GM21576 (cell line): ENCODE data around the gene KCNH4.
A peak's percentile ranks its signal among the peaks of the same experiment; 100 is the strongest.

Source experiments
- ATAC-seq: cut with Tn5 transposase; IDR thresholded peaks from one replicate; pipeline ENCODE4 v1.9.1; 2021; ENCODE audit warnings: mild to moderate bottlenecking, moderate library complexity; ENCODE audit not compliant: unreplicated experiment

The KCNH4 gene

GRCh38 chr17:42120161-42120769, 60.7 kb downstream of the KCNH4 start:
- no peak for ATAC-seq

- no peak for ATAC-seq
Observed at GRCh38 chr17:42119301-42119700, 61.6 kb downstream of the KCNH4 start.

- no peak for ATAC-seq
Observed at GRCh38 chr17:42118545-42118944, 62.4 kb downstream of the KCNH4 start.

GRCh38 chr17:42118126-42118510, 62.8 kb downstream of the KCNH4 start:
- ATAC-seq: no peak

- ATAC-seq: no peak
Observed at GRCh38 chr17:42117397-42118125, 63.4 kb downstream of the KCNH4 start.

GRCh38 chr17:42116705-42117396, 64.1 kb downstream of the KCNH4 start:
- no peak for ATAC-seq

- ATAC-seq: no peak
Observed at GRCh38 chr17:42114118-42114517, 66.8 kb downstream of the KCNH4 start.

GRCh38 chr17:42113293-42114069, 67.5 kb downstream of the KCNH4 start:
- no peak for ATAC-seq

GRCh38 chr17:42112552-42113176, 68.3 kb downstream of the KCNH4 start, which contains the start of gene DHX58:
Gene DHX58 (minus strand): TSS chr17:42112714. CDS start chr17:42111892, 822 bp downstream.
- peak; percentile 57 for ATAC-seq

GRCh38 chr17:42111871-42112551, 68.9 kb downstream of the KCNH4 start:
- no peak for ATAC-seq

- no peak for ATAC-seq
Observed at GRCh38 chr17:42111265-42111636, 69.7 kb downstream of the KCNH4 start.

GRCh38 chr17:42110301-42111264, 70.4 kb downstream of the KCNH4 start:
- ATAC-seq: no peak

- no peak for ATAC-seq
Observed at GRCh38 chr17:42109086-42109485, 71.9 kb downstream of the KCNH4 start.

GRCh38 chr17:42107597-42108576, 73.1 kb downstream of the KCNH4 start:
- peak; percentile 67 for ATAC-seq

GRCh38 chr17:42107124-42107523, 73.8 kb downstream of the KCNH4 start:
- no peak for ATAC-seq
